ENCODE results near the gene HIP1. TPM values are rescaled to one million over a fixed set of nuclear protein-coding genes. Genes with fewer than 3 reads are reported as not detected.

The HIP1 gene
- total RNA-seq, 1 donor from 2014 or later = 39.2 TPM

DNA sequence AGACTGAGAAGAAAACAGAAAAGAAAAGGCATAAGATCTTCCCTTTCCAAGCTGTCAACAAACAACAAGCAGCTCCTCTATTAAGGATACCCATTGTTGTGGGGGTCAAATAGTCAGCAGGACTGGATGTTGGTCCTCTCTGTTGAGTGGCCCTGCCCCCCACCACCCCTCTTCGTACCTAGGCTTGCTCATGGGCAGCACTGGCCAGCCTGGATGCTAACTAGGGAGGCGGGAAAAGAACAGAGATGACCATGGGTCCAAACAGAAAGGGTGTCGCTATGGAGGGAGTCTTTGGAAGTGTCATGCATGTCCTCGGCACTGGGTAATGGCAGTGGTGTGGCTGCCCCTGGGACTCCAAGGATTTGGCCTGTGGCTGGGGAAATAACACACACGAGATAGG lies 201.0 kb downstream of the HIP1 start:
- no peak for DNase-seq (ENCODE audit: low spot score)
- no peaks in the 10 kb centered on the region for H3K9me3 ChIP-seq (ENCODE audit: low read depth)
- H3K4me1 ChIP-seq = no peaks in the 10 kb centered on the region
- no peak overlapping the region for H3K27ac Mint-ChIP-seq
- no peaks in the 10 kb centered on the region for H3F3A ChIP-seq (ENCODE audit: low read depth)
- H3K9ac ChIP-seq = no peak overlapping the region
- H2AFZ ChIP-seq (replicated peaks) = no peak overlapping the region
- no peaks in the 10 kb centered on the region for H3K27me3 Mint-ChIP-seq (ENCODE audit: insufficient read depth, low read depth)
- no peak overlapping the region for H3K27ac ChIP-seq
- no peak overlapping the region for H3K4me3 ChIP-seq
- H3K27me3 ChIP-seq = no peaks in the 10 kb centered on the region
- no peak for TF ChIP-seq EZH2 (IDR thresholded peaks at IDR 0.05)
- TF ChIP-seq, protein P1, sequence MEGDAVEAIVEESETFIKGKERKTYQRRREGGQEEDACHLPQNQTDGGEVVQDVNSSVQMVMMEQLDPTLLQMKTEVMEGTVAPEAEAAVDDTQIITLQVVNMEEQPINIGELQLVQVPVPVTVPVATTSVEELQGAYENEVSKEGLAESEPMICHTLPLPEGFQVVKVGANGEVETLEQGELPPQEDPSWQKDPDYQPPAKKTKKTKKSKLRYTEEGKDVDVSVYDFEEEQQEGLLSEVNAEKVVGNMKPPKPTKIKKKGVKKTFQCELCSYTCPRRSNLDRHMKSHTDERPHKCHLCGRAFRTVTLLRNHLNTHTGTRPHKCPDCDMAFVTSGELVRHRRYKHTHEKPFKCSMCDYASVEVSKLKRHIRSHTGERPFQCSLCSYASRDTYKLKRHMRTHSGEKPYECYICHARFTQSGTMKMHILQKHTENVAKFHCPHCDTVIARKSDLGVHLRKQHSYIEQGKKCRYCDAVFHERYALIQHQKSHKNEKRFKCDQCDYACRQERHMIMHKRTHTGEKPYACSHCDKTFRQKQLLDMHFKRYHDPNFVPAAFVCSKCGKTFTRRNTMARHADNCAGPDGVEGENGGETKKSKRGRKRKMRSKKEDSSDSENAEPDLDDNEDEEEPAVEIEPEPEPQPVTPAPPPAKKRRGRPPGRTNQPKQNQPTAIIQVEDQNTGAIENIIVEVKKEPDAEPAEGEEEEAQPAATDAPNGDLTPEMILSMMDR (IDR thresholded peaks at IDR 0.05) = no peak
- TF ChIP-seq EZH2phosphoT487 (IDR thresholded peaks at IDR 0.05) = no peak
- no peaks in the 10 kb centered on the region for H3K79me2 ChIP-seq (ENCODE audit: low read depth)
- peaks cover 20% of the 10 kb centered on the region for H3K36me3 Mint-ChIP-seq
- H4K20me1 ChIP-seq (ENCODE audit: low read depth) = no peaks in the 10 kb centered on the region
- H3K4me2 ChIP-seq = no peak overlapping the region
- H3K9me3 Mint-ChIP-seq = no peaks in the 10 kb centered on the region
- H3K4me1 Mint-ChIP-seq = no peaks in the 10 kb centered on the region
- H3K36me3 ChIP-seq = peaks cover 6% of the 10 kb centered on the region
- no peak overlapping the region for H3K4me3 Mint-ChIP-seq

DNA sequence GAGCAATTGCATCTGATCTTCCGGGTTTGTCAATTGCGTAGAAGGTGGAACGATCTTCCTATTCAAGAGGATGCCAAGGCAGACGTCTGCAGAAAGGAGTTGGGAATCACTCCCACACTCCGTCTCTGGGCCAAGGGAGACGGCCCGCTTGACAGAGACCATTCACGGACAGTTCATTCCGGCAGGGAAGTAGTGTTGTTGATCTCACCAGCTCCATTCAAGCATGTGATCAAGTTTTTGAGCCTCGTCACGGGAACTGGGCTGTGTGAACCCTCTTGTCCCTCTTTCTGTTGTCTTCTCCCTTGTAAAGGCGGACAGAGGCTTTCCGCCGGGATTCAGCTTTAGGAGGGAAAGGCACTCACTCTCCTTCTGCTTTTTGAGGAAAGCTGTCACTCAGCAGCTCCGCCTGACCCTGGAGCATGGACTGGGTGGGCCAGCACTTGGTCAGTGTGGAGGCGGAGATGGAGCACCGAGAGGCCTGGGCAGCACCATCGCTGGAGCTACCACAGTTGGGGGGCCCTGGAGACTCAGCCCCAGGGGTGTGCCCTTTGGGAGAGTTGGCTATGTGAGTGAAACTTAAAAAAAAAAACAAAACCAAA lies 201.7 kb downstream of the HIP1 start:
- Mint-ChIP-seq H3K4me3 (no peak overlapping the region), H3K9me3 (no peaks in the 10 kb centered on the region), H3K27me3 (ENCODE audit: insufficient read depth, low read depth) (peaks cover 2% of the 10 kb centered on the region), H3K4me1 (no peaks in the 10 kb centered on the region), H3K27ac (no peak overlapping the region), H3K36me3 (peaks cover 20% of the 10 kb centered on the region)
- H3K9me3 ChIP-seq (ENCODE audit: low read depth) = no peaks in the 10 kb centered on the region
- no peaks in the 10 kb centered on the region for H3K27me3 ChIP-seq
- no peak for TF ChIP-seq EZH2 (IDR thresholded peaks at IDR 0.05)
- TF ChIP-seq, protein P1 (IDR thresholded peaks at IDR 0.05) = no peak
- no peak for TF ChIP-seq EZH2phosphoT487 (IDR thresholded peaks at IDR 0.05)
- no peak overlapping the region for H3K9ac ChIP-seq
- no peaks in the 10 kb centered on the region for H4K20me1 ChIP-seq (ENCODE audit: low read depth)
- H3F3A ChIP-seq (ENCODE audit: low read depth) = peaks cover 2% of the 10 kb centered on the region
- H3K4me2 ChIP-seq = no peak overlapping the region
- no peaks in the 10 kb centered on the region for H3K4me1 ChIP-seq
- H3K36me3 ChIP-seq = peaks cover 6% of the 10 kb centered on the region
- H3K27ac ChIP-seq = no peak overlapping the region
- H3K4me3 ChIP-seq = no peak overlapping the region
- no peak overlapping the region for H2AFZ ChIP-seq (replicated peaks)
- DNase-seq (ENCODE audit: low spot score) = no peak
- no peaks in the 10 kb centered on the region for H3K79me2 ChIP-seq (ENCODE audit: low read depth)

DNA sequence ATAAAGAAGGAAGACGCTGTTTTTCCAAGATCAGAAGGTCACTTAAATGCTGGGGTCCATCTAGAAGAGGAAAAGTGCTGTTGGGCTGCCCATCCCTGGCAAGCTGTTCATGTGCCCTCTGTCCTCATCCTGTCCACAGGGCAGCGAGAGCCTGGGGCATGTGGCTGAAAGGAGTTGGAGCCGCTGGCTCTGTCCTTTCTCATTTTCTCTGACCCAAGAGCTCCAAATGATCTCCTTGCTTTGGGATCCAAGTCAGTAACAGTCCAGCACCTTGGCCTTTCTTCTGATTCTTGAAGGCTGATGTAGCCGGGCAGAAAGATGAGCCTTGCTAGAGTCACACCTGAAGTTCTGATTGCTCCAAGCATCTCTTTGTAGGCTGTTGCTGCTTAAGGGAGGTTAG lies 202.2 kb downstream of the HIP1 start:
- Histone ChIP-seq H3K9ac (no peak overlapping the region), H3K4me1 (no peaks in the 10 kb centered on the region), H3K79me2 (ENCODE audit: low read depth) (no peaks in the 10 kb centered on the region), H3F3A (ENCODE audit: low read depth) (peaks cover 8% of the 10 kb centered on the region), H3K27me3 (no peaks in the 10 kb centered on the region), H3K9me3 (ENCODE audit: low read depth) (no peaks in the 10 kb centered on the region), H3K4me3 (no peak overlapping the region), H4K20me1 (ENCODE audit: low read depth) (no peaks in the 10 kb centered on the region), H3K4me2 (no peak overlapping the region), H3K27ac (no peak overlapping the region), H3K36me3 (peaks cover 6% of the 10 kb centered on the region), H2AFZ (replicated peaks) (no peak overlapping the region)
- Mint-ChIP-seq H3K27me3 (ENCODE audit: insufficient read depth, low read depth) (peaks cover 2% of the 10 kb centered on the region), H3K4me1 (peaks cover 3% of the 10 kb centered on the region), H3K27ac (no peak overlapping the region), H3K36me3 (peaks cover 16% of the 10 kb centered on the region), H3K4me3 (no peak overlapping the region), H3K9me3 (no peaks in the 10 kb centered on the region)
- DNase-seq (ENCODE audit: low spot score) = no peak
- TF ChIP-seq, protein P1 (IDR thresholded peaks at IDR 0.05) = no peak
- TF ChIP-seq EZH2 (IDR thresholded peaks at IDR 0.05) = no peak
- no peak for TF ChIP-seq EZH2phosphoT487 (IDR thresholded peaks at IDR 0.05)
